GM21717 (cell line): Measurements from ENCODE around the gene UPF1.

Experiments
- ATAC-seq: cut with Tn5 transposase; IDR thresholded peaks from one replicate; pipeline ENCODE4 v1.9.1; 2021; ENCODE audit warnings: mild to moderate bottlenecking, moderate library complexity; ENCODE audit not compliant: unreplicated experiment

Gene UPF1

DNA sequence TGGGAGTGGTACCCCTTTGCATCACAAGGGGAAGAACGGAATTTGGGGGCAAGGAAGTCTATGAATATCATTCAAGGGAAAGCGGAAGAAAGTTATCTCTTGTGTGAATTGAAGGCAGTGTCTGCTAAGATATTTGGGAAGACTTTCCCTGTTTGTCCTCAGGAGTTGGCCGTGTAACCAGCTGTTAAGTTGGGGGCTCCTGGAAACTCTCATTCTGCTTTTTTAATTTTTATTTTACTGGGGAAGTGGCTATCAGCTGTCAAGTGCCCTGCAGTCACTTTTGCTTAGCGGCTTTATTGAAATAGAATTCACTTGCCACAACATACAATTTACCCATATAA lies 2.9 kb downstream of the UPF1 start:
- no peak for ATAC-seq

DNA sequence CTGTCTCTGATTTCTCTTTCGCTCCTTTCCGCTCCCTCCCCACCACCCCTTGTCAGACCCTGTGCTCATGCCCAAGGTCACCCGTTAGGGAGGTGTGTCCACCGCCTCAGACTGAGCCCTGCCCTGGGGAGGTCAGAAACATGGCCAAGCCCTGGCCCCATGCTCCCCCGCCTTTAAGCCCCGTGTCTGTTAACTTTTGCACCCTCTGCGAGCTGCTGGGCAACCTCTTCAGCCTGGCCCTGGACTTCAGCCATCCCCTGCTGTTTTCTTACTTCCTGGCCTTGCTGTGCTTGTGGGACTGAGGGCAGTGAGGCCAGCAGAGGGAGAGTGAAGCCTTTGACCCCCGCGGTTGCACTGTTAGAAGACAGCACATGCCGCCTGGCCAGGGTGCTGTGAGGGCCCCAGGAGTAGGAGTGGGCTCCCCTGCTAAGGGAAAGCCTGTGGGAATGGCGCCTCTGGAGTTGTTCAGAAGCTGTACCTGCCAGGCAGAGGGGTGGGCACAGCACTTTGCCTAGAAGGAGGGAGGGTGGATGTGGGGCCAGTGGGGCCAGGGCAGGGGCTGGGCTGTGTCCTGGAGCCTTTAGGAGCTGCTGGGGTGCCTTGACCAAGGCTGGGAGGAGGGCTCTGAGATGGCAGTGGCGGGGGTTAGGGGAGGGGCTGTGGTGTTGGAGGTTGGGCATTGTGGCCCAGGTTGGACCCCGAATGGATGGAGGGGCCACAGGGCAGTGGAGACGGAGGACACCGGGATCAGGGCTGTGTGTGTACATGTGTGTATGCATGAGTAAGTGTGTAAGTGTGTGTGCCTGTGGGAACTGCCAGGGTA lies 7.9 kb downstream of the UPF1 start:
- no peak for ATAC-seq

DNA sequence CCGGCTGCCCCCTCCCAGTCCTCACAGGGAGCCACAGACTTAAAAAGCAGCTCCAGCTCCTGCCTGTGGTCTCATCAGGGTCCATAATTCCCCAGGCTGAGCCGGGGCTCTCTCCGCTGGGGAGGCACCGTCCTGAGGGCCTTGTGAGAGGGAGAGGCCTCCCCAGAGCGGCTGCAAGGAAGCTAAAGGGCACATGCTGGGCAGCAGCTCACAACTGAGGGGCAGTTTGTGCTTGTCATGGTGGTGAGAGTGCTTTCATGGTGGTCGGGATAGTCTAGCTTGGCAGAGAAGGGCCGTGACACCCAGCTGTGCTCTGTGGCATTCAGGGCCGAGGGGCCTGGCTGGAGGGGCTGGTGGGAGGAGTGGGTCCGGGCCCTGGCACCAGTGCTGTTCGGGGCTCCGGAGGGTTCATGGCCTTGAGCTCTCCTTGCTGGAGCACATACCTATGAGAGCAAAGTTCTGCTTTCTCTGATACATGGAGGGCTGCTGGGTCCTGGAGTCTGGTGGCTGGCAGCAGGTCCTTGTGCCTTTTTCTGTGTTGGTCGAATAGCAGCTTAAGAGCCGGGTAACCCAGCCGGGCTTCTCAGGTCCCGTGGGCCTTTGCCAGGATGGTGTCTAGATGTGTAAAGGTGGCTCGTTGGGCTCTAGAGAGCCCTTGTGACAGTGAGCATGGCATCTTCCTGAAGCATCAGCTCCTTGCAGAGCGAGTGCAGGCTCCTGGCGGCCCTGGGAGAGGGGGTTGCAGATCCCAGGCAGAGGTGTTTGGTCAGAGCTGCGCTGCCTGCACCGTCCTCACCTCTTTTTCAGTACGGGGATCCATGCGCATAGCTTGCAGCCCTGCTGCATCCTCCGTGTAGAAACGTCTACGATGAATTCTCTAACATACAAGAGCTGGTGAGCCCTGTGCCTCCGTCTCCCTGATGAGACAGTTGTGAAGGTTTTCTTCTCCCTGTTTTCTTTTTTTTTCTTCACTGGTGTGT lies 8.8 kb downstream of the UPF1 start:
- ATAC-seq: no peak

DNA sequence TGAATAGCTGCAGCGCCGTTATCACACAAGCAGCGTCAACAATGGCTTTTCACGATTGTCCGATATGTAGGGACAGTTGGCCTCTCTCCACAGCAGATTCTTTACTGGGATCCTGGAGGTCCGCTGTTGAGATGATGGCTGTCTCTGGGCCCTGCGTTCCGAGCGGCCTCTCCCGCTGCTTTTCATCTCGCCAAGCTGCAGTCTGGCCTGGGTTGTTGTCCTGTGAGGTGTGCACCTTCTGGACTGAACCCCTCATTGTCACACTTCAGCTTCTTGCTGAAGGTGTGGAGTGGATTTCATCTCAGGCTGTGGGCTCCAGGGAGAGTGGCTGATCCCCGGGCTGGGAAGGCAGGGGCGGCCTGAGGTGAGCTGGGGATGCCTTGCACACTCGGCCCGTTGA lies 9.6 kb downstream of the UPF1 start:
- ATAC-seq: no peak

DNA sequence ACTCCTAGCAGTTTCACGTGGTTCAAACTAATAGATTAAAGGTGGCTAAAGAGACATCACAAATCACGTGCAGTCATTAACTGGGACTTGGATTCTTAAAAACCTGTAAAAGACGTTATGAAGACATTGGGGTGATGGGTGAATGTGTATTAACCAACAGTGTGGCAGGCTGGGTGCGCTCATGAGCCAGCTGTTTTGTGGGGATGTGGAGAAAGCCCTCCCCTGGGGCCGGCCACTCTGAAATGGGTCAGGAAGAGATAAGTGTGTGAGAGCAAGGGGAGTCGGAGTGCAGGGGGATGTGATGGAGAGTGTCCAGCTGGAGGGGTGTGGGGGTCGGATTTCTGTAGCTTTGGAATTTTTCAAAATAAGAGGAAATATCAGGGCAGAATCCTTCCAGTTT lies 10.4 kb downstream of the UPF1 start:
- no peak for ATAC-seq

DNA sequence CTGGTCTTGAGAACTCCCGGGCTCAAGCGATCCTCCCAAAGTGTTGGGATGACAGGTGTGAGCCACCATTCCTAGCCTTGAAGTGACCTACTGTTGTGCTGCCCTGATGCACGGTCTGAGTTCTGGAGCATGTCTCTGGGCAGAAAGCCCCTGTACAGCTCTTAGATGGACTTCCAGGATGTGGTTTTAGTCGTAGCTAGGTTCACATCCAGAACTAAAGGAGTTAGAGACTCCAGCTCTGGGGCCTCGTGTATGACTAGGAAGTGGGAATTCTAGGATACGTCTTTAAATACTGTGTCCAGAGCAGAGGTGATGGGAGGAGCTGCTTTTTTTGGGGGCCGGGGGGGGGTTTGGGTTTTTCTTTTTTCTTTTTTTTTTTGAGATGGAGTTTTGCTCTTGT lies 12.2 kb downstream of the UPF1 start:
- no peak for ATAC-seq

DNA sequence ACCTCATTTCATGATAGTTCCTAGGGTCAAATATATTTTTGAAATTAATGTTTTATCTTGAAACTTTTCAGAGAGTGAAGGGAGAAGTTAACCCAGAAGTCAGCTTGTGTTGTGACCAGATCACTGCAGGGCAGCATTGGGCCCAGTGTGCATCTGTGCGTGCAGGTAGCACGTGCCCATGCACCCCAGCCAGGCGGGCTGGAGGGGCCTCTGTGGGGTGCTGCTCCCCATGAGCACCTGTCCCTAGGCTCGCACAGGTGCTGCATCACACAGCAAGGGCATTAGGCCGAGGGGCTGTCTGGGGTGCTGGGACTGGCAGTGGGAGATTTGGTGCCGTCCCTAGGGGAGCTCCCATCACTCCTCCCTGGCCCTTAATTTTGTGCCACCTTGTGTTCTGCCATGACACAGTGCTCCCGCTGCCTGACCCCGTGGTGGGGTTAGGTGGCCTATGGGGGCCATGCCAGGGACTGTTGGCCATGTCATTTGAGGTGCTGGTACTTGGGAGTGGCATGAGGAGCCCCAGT lies 13.1 kb downstream of the UPF1 start:
- ATAC-seq: no peak

DNA sequence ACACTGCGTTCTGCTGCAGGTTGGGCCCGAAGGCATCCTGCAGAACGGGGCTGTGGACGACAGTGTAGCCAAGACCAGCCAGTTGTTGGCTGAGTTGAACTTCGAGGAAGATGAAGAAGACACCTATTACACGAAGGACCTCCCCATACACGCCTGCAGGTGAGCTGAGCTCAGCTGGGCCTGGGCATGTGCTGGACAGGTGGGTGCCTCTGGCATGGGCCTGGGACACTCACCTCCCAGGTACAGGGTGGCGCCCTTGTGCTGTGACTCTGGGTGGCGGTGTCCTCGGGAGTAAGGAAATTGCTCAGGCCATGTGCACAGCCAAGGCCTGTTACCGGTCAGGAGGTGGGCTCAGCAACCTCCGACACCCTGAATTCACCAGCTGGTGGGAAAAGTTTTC lies 14.2 kb downstream of the UPF1 start:
- no peak for ATAC-seq

DNA sequence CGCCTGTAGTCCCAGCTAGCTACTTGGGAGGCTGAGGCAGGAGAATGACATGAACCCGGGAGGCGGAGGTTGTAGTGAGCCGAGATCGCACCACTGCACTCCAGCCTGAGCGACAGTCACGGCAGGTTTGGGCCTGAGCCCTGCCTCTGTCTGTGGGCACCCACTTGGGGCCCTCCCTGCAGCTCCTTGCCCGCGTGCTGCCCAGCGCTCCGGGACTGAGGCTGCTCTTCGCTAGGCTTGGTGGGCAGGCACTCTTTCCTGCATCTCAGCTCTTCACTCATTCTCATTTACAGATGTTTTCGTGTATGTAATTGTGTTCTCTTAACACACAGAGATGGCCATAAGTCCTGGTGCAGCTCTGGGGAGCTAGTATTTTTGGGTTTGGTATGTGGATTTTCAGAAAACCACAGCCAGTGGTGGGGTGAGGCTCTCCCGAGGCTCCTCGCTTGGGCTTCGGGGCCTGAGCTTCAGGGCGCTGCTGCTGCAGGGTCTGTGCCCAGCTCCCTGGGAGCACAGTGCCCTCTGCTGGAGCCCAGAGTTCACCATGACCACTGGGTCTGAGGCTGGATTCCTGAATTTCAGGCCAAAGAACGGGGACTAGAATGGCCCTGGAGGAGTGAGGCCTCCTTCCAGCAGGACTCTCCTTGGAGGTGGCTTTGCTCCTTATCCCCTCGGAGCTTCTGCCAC lies 15.2 kb downstream of the UPF1 start:
- no peak for ATAC-seq

DNA sequence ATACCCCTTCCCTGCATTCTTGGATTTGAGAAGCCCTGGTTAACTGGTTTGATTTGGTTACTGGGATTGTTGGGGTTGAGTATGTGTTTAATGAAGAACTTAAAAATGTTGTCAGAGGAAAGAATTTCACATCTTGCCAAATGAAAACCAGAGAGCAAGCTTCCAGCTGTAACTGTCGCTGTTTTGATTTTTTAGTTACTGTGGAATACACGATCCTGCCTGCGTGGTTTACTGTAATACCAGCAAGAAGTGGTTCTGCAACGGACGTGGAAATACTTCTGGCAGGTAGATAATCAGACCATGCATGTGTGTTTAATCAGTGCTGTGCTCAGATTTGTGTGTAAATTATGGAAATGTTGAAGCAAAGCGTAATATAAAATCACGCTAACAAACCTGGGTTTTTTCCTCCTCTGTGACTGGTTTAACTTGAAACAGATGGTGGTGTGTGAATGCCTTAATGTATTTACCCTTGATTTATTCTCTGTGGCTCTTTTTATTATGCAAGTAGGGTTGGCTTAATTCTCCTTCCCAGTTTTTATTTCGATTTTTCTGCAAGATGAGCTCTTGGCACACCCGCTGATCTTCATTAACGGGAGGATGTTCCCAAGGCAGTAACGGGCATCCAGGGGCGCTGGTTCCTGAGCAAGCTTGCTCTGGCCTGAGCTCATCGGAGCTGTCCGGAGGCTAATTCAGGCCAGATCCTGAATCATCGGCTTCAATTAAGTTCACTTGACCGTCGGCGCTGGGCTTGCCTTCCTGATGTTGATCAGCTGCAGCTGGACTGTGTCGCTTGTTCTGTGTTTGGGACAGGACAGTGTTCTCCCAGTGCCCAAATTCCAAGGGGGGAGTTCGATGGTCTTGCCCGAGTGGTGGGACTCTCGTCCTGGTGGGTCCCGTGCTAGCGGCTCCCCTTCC lies 16.0 kb downstream of the UPF1 start:
- ATAC-seq: no peak

DNA sequence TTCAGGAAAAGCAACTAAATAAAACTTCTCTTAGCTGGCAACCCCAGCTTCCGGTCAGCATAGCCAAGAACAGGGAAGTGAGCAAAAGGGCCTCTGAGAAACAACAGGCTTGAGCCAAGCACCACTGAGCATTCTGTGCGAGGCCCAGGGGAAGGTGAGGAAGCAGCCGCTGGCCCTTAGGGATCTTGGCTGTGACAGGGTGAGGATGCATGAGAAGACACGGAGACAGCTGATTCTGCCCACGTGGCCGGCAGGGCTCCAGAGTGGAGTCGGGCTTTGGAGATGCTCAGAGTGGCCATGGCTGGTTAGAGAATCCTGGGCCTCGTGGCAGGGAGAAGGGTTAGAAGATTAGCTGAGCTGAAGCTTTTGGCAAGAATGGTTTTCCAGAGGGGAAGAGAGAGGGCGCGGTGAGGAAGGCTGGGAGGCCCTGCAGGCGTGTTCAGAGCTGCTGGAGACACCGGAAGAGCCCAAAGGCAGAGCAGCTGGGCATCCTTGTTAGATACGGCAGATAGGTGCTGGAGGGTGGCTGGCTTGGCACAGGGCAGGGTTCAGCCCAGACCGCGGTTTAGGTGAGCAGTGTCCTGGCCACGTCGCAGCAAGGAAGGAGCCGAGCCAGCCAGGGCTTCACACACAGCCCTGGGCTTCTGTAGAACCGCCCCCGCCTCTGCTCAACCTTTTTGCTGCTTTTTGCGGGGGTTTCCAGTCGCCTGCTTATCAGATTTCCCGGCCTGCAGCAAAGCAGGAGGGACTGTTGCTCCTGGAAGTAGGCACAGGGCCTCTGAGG lies 17.3 kb downstream of the UPF1 start:
- no peak for ATAC-seq

DNA sequence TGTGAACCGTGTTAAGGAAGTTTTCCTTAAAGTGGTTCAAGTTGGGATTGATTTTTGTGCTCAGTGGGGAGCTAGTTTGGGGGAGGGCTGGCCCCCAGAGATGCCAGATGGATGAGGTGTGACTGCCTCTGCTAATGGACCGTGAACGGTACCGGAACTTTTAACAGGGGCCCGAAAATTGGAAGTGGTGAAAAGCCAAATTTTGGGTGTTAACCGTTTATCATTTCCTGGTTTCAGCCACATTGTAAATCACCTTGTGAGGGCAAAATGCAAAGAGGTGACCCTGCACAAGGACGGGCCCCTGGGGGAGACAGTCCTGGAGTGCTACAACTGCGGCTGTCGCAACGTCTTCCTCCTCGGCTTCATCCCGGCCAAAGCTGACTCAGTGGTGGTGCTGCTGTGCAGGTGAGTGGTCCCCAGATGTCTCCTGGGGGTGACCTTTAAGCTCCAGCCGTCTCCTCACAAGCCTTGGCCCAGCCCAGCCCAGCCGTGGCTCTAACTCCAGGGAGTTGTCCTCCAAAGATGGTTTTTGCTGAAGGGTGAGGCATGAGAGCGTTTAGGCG lies 18.2 kb downstream of the UPF1 start:
- ATAC-seq: no peak

DNA sequence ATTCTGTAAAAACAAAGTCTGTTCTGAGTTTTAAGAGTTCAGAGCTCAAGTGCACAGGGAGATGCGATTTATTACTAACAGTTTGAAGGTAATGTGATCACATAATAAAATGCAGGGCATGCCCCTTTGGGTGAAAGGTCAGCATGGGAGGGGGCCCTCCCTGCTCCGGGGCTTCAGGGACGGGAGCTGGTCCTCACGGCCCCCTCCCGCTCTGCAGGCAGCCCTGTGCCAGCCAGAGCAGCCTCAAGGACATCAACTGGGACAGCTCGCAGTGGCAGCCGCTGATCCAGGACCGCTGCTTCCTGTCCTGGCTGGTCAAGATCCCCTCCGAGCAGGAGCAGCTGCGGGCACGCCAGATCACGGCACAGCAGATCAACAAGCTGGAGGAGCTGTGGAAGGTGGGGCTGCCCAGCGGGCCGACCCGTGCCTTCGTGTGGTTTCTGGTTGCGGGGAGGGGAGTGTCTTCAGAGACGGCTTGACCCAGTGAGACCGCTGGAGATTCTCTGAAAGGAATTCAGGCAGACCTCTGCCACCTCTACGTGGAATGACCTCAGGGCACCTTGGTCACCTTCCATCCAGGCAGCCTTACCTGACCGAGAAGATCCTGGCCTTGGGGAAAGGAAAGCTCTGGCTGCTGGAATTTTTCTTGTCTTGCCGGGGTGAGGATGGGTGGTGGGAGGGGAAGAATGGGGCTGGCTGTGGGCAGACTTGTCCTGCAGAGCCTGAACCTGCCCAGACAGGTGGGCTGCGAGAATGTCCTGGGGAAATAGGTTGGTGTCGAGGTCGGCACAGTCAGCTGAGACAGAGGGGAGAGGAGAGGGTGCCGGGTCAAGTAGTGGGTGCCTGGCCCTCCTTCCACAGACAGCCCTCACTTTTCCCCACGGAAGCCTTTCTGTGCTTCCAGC lies 19.0 kb downstream of the UPF1 start:
- ATAC-seq: no peak

DNA sequence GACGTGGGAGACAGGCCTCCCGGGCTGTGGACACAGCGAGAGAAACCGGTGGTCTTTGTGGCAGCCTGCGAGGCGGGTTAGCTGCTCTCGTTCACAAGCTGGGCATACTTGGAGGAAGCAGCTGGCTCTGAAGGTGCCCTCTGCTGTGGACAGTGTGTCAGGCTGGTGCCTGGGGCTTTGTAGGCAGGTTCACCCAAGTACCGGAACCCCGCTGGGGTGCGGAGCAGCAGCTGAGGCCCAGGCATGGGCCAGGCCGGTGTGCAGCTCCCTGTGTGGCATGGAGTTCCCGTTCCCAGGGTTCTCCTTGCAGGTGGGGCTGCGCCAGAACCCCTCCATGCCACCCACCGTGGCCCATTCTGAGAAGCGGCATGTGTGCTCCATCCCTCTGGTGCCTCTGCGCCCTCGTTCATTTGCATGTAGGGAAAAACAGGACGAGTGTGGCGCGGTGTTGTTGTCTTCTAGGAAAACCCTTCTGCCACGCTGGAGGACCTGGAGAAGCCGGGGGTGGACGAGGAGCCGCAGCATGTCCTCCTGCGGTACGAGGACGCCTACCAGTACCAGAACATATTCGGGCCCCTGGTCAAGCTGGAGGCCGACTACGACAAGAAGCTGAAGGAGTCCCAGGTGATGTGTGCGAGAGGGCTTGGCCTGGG lies 20.0 kb downstream of the UPF1 start:
- no peak for ATAC-seq

DNA sequence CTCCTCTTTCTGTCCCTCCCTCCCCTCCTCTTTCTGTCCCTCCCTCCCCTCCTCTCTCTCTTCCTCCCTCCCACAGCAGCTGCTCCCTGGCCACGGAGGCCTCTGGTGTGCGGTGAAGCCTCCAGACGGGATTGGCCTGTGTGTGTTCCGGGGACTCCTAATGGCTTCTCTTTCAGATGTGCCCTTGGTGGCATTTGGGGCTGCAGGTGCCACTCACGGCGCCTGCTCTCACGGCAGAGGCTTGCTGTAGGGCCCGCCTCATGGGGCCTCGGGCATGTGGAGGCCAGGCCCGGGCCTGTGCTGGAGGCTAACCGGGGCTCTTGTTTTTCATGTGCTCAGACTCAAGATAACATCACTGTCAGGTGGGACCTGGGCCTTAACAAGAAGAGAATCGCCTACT lies 20.9 kb downstream of the UPF1 start:
- no peak for ATAC-seq

DNA sequence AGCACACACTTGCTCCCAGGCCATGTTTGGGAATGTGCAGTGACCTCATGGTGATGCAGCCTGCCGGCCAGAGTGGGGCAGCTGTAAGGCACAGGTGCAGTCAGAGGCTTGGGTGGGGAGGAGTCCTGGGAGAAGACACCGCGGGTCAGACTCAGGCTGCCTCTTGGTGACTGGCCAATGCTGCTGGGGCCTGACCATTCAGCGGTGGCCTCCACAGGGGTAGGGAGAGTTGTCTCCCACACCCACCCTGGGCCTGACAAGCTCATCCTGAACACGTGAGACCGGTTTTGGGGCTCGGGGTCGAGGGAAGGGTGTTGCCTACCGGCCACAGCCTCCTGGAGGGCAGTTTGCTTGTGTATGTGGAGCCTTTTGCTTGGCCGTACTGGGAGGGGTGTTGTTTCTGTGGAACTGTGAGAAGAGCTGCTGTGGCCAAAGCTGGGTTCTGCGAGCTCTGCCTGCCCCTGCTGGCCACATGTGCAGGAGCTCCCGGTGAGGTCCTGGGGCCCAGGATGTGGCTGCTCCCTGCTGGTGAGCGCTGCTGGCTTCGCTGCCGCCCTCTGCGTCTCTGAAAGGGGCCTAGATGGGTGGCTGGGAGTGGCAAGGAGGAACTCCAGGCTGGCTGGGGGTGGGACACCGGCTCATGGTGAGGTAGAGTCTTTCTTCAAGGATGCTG lies 22.1 kb downstream of the UPF1 start:
- ATAC-seq: no peak

DNA sequence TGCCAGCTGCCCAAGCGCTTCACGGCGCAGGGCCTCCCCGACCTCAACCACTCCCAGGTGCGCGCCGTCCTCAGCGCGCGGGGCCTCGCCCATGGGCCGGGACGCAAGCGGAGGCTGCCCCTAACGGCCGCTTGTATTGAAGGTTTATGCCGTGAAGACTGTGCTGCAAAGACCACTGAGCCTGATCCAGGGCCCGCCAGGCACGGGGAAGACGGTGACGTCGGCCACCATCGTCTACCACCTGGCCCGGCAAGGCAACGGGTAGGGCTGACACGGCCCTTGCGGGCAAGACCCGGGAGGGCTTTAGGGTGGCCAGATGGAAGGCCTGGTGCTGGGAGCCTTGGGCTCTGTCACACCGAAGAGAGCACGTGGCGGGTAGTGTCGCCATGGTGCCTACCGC lies 23.2 kb downstream of the UPF1 start:
- ATAC-seq: no peak
